Activated CD8-positive, alpha-beta memory T cell treated with anti-CD3 and anti-CD28 coated beads for 24 hours (primary cell): ENCODE data around the gene GOLGA8A.
"Not testable (repeated sequence)": the region's sequence is repeated elsewhere in the genome, so short reads cannot be mapped to it uniquely, and the experiment has no call there.

Experiments
- DNase-seq: peaks from one replicate; pipeline ENCODE4 v3.0.0-alpha.2; 2020

The GOLGA8A gene, protein sequence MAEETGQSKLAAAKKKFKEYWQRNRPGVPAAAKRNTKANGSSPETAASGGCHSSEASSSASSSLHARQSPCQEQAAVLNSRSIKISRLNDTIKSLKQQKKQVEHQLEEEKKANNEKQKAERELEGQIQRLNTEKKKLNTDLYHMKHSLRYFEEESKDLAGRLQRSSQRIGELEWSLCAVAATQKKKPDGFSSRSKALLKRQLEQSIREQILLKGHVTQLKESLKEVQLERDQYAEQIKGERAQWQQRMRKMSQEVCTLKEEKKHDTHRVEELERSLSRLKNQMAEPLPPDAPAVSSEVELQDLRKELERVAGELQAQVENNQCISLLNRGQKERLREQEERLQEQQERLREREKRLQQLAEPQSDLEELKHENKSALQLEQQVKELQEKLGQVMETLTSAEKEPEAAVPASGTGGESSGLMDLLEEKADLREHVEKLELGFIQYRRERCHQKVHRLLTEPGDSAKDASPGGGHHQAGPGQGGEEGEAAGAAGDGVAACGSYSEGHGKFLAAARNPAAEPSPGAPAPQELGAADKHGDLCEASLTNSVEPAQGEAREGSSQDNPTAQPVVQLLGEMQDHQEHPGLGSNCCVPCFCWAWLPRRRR

DNA sequence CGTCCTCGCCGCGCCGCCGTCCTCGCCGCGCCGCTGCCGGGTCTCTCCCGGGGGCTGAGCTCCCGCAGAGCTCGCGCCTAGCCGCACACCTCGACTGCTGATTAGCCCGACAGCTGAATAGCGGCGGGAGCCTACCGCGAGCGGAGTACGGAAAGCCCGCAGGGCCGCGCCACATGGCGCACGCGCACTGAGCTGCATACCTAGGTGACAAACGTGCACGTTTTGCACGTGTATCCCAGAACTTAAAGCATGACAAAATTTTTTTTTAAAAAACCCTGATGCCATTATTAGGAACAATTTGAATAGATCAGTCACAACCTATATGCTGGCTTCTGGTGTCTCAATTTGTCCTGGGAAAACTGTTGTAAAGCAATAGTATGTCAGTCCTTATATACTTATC lies at the start of gene GOLGA8A:
Gene GOLGA8A, minus strand, starts transcription at position 122 of the 400 bp plus-strand sequence. CDS start 48,117 bp downstream, outside the sequence.
- DNase-seq, result peak; percentile 88

- DNase-seq, result no peak
Measured at GRCh38 chr15:34483644-34484043, 46.0 kb upstream of the GOLGA8A start.

DNA sequence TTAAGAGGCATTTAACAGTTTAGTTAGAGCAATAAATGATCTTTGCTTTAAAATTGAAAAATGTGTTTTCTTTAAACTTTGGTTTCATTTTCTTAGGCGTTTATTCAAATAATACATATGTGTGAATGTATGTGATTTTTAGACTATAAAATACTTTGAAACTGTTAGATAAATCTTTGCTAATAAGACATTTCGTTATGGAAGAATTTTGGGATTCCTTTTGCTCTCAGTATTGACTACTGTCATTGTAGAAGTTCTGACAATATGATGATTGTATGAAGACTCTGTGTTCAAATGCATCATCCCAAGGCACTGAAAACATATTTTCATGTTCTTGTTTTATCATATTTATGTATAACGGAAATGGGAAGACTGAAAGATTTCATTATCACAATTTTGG lies 43.8 kb upstream of the GOLGA8A start:
- no peak for DNase-seq

DNA sequence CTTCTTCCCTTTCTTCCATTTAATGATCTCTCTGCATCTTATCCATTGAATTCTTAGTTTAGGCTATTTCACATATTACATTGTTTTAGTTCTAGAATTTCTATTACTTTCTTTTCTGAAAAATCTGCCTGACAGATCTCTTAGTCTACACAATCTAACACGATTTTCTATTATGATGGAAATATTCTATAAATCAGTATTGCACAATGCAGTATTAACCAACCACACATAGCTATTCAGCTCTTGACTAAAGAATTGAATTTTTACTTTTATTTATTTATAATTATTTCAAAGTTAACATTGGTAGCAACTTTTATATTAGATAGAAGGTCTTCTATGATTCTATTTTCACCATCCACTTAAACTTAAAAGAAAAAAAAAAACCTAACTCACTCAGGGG lies 36.2 kb upstream of the GOLGA8A start:
- no peak for DNase-seq

GRCh38 chr15:34472947-34473346 lies 35.3 kb upstream of the GOLGA8A start:
- no peak for DNase-seq

DNA sequence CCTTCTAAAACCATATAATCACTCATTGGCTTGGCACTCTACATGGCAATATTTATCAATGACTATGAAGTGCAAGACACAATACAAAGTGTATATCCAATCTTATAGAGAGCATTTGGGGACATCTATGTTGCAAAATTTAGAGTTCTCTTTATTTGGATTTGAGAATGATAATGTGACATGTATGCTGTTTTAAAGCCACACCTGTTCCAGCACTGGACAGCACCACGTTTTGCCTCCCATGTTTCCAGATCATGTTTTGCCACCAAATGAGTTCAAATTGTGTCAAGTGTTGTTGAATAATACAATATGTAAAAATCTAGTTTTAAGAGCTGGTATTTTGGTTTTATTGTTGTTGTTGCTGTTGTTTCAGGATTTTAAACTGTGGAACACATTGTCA lies 33.3 kb upstream of the GOLGA8A start:
- no peak for DNase-seq

DNA sequence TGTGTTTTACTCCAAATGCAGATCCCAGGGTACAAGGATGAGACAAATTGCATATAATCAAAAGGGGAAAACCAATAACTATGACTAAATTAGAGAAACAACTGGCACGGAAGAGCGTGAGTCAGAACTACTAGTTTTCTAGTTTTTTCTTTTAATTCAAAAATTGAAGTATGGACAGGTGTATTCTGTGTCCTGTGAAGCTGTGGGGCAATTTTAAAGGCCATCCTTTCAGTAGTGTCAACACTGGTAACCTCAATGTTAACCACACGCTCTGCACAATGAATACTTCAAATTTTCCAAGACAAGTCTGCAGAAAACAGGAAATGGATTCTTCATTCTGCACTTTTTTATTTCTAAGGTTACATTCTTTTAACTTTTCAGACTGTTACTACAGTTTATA lies 32.5 kb upstream of the GOLGA8A start:
- no peak for DNase-seq

GRCh38 chr15:34461730-34462129 lies 24.1 kb upstream of the GOLGA8A start:
- no peak for DNase-seq

- no peak for DNase-seq
Measured at GRCh38 chr15:34460451-34460850, 22.8 kb upstream of the GOLGA8A start.

GRCh38 chr15:34456658-34457057 lies 19.1 kb upstream of the GOLGA8A start:
- DNase-seq, result no peak

DNA sequence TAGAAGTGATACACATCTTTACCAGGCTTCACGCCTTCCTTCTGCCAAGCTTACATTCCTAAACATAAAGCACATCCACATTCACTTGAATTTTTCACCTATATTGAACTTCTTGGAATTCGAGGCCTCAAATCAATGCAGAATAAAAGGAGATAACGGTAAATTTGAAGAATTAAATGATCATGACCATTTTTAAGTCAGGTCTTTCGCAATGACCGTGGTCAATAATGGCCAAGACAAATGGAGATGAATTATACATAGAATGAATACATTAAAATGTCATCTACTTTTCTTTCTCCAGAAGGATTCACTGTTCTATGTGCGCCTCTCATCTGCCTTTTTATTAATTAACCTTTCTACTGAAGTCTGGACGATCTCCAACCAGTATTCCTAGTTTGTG lies 5.3 kb upstream of the GOLGA8A start:
- DNase-seq, result no peak

- DNase-seq, result no peak
Measured at GRCh38 chr15:34439878-34440277, 2.3 kb upstream of the GOLGA8A start.

DNA sequence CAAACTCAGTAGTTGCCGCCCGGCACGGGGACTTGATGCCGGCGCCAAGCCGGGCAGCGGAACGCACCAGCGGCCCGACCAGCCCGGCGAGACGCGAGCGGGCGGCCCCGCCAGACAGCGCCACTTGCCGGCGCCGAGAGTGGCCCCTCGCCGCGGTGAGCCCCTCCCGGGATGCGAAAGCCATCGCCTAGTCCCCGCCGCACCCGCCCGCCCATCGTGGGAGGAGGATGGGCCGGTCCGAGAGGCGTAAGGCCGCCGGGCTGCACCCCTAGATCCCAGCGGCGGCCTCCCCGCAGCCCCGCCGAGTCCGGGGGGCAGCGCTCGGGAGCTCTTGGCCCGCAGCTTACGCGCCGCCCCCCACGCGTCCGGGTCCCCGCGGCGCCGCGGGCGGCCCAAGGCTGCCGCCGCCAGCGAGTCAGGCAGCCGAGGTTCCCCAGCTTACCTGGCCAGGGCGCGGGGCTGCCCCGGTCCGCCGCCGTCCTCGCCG lies 609 bp downstream of the GOLGA8A start:
- peak; percentile 82 for DNase-seq

GRCh38 chr15:34436126-34436955 lies 1.3 kb downstream of the GOLGA8A start:
- no peak for DNase-seq

DNA sequence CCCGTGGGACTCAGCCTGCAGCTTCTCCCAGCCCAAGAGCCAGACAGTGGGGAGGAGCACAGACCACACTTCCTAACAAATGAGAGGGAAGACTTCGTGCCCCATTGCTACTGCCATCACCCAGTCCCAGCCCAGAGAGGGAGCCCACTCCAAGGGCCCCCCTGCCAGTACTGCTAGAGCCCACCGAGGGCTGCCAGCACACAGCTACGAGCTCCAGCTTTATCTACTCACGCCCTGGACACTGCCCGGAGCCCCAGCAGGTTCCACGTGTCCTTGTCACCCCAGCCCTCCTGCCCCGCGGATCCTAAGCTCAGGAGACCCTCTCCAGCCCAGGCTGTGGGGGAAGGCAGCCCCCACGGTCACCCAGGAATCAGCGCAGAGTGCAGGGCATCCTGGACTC lies 1.9 kb downstream of the GOLGA8A start:
- DNase-seq, result no peak

- DNase-seq, result no peak
Measured at GRCh38 chr15:34434627-34435305, 2.8 kb downstream of the GOLGA8A start.

- not testable (repeated sequence) for DNase-seq
Measured at GRCh38 chr15:34433956-34434626, 3.5 kb downstream of the GOLGA8A start.

- DNase-seq, result not testable (repeated sequence)
Measured at GRCh38 chr15:34430642-34431041, 7.0 kb downstream of the GOLGA8A start.

DNA sequence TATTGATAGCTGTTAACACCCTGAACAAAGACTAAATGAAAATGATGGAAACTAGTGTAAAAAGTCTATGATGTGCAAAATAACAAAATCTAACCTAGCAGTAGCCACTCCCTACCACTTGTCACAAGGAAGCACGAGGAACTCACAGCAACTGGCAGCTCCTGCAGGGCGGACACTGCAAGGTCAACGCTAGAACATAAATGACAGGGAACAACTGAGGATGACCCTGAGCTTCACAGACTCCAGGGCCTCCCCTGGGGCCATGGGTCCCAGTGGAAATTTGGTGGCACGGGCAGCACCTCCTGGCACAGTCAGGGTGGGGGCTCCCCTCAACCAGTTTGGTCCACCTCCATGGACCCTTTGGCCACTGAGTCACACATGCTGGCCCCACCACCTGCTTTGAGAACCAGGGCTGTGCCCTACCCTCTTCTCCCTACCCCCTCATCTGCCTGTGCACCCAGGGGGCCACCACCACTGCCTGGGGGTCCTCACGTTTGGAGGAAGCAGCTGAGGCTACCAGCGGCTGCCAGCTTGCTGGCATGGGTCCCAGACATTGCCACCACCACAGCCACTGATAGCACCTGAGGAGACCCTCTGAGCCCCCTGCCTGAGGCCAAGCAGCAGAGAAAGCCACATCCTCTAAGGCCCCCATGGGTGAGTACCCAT lies 14.1 kb downstream of the GOLGA8A start:
- DNase-seq, result not testable (repeated sequence)

DNA sequence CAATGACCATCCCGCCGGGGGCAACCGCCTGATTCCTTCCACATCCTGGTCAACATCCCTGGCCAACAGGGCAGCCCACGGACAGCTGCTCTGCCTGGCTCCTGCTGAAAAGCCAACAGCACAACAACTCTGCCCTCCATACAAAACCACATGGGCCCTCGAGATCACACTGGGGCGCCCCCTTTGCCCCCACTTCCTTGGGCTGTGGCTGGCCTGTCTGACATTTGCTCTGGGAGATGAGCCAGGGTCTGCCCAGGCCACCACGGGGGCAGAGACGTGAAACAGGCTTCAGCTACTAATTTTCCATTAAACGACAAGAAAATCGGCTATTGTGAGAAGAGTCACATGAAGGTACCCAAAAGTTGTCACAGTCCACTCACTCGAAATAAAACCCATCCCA lies 16.7 kb downstream of the GOLGA8A start:
- not testable (repeated sequence) for DNase-seq

DNA sequence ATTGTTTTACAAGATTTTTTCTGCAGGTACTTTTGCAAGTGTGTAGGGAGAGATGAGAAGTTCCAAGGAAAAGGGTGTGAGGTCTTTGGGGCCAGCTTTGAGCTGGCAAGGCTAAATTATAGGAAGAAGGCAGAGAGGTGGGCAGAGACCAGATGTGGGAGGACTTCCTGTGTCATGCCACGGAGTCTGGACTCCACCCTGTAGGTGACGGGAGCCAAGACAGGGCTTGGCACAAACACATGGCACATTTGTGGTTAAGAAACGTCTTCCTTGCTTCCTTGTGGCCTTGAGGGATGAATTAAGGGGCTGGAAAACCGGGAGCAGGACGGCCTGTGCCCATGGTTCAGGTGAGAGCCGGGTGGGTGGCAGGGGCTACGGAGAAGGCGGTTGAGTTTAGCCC lies 19.2 kb downstream of the GOLGA8A start:
- not testable (repeated sequence) for DNase-seq

- not testable (repeated sequence) for DNase-seq
Measured at GRCh38 chr15:34409511-34409910, 28.1 kb downstream of the GOLGA8A start.
